ENCODE data around the gene RTP5.
"Not testable (repeated sequence)": the region's sequence is repeated elsewhere in the genome, so short reads cannot be mapped to it uniquely, and the experiment has no call there.

The RTP5 gene

GRCh38 chr2:241869087-241869961, at the start of gene RTP5:
Gene RTP5, plus strand, starts transcription at chr2:241869729. Its CDS starts 28 bp downstream, at chr2:241869757.
- no peak for DNase-seq

- DNase-seq = not testable (repeated sequence)
Measured at GRCh38 chr2:241819947-241820624, 49.4 kb upstream of the RTP5 start.

- no peak for DNase-seq
Measured at GRCh38 chr2:241820625-241821384, 48.7 kb upstream of the RTP5 start.

GRCh38 chr2:241821460-241822263, 47.9 kb upstream of the RTP5 start:
- no peak for DNase-seq

- DNase-seq = no peak
Measured at GRCh38 chr2:241822264-241822623, 47.3 kb upstream of the RTP5 start.

- DNase-seq = not testable (repeated sequence)
Measured at GRCh38 chr2:241823531-241824437, 45.7 kb upstream of the RTP5 start.

GRCh38 chr2:241827394-241827793, 42.1 kb upstream of the RTP5 start:
- no peak for DNase-seq

- DNase-seq = no peak
Measured at GRCh38 chr2:241833101-241833663, 36.3 kb upstream of the RTP5 start.

- not testable (repeated sequence) for DNase-seq
Measured at GRCh38 chr2:241833756-241834526, 35.6 kb upstream of the RTP5 start.

- no peak for DNase-seq
Measured at GRCh38 chr2:241834527-241835210, 34.9 kb upstream of the RTP5 start.

GRCh38 chr2:241835611-241836010, 33.9 kb upstream of the RTP5 start:
- no peak for DNase-seq

GRCh38 chr2:241836292-241836691, 33.2 kb upstream of the RTP5 start:
- no peak for DNase-seq

GRCh38 chr2:241837197-241837965, 32.1 kb upstream of the RTP5 start:
- no peak for DNase-seq

GRCh38 chr2:241841181-241842066, 28.1 kb upstream of the RTP5 start:
- no peak for DNase-seq

- DNase-seq = no peak
Measured at GRCh38 chr2:241842067-241842415, 27.5 kb upstream of the RTP5 start.

GRCh38 chr2:241842620-241843211, 26.8 kb upstream of the RTP5 start:
- peak; percentile 58 for DNase-seq

- no peak for DNase-seq
Measured at GRCh38 chr2:241843321-241844065, 26.0 kb upstream of the RTP5 start.
